B cell (primary cell): Measurements from ENCODE around the gene FAM107B. TPM values are rescaled to one million over a fixed set of nuclear protein-coding genes. Genes with fewer than 3 reads are reported as not detected.

Source experiments
- ATAC-seq: fragments of 200-7000 bp; cut with Tn5 transposase; one replicate; pipeline ENCODE4 v1.10.0; 2021; ENCODE audit warnings: low read depth, mild to moderate bottlenecking, moderate number of reproducible peaks, moderate library complexity
- CTCF ChIA-PET: fragments of 350-600 bp; sonication (Branson Sonifier 250); formaldehyde crosslinking; loops from one replicate; lab custom pipeline; 2021; ENCODE audit warnings: antibody characterized with exemption, inconsistent platforms; lab: Charles Lee
- POLR2A ChIA-PET: fragments of 350-600 bp; sonication (Branson Sonifier 250); formaldehyde crosslinking; loops from one replicate; lab custom pipeline; 2021; ENCODE audit warnings: antibody characterized with exemption; lab: Charles Lee
- DNase-seq: peaks from one replicate; pipeline ENCODE4 v3.0.0; 2013
- H2AFZ ChIP-seq: 2 replicates; pipeline ENCODE4 v1.6.1; 2012; ENCODE audit warnings: mild to moderate bottlenecking, low read depth, low read length; ENCODE audit not compliant: insufficient read depth, poor library complexity, severe bottlenecking
- H3K27ac ChIP-seq, 2 donors: 1 replicate in 1 of 2; 2 replicates in 1 of 2; pipeline ENCODE4 v1.5.1; 2012 to 2013; ENCODE audit warnings: low read length in 2 of 2, mild to moderate bottlenecking in 2 of 2, moderate library complexity in 1 of 2
- H3K27me3 ChIP-seq, 4 experiments: fragments of 200-600 bp in 1 of 4; sonication (generic) in 1 of 4; replicated peaks in 1 of 4; 1 replicate in 2 of 4; 2 replicates in 2 of 4; pipeline versions ENCODE4 v1.6.1 to v1.7.0; 2013 to 2016; ENCODE audit warnings: low read length in 3 of 4, mild to moderate bottlenecking in 2 of 4, mixed read lengths in 1 of 4, moderate library complexity in 1 of 4; ENCODE audit not compliant: insufficient read depth in 4 of 4, control insufficient read depth in 3 of 4; ENCODE audit errors: control extremely low read depth in 1 of 4
- H3K36me3 ChIP-seq, 2 experiments: replicated peaks in 1 of 2; 1 replicate in 1 of 2; 2 replicates in 1 of 2; pipeline versions ENCODE4 v1.6.1 to v1.7.1; 2013; ENCODE audit warnings: low read length in 1 of 2; ENCODE audit not compliant: insufficient read depth in 2 of 2, control insufficient read depth in 1 of 2; ENCODE audit errors: control extremely low read depth in 1 of 2, extremely low read depth in 1 of 2
- H3K4me1 ChIP-seq, 2 donors: fragments of 200-600 bp in 1 of 2; sonication (generic) in 1 of 2; 1 replicate in 1 of 2; 2 replicates in 1 of 2; pipeline versions ENCODE4 v1.5.1 to v1.6.1; 2013 to 2017; ENCODE audit warnings: low read length in 2 of 2; ENCODE audit not compliant: control insufficient read depth in 2 of 2, insufficient read depth in 2 of 2
- H3K4me2 ChIP-seq: replicated peaks from 2 replicates; pipeline ENCODE3; 2012; ENCODE audit warnings: mild to moderate bottlenecking, low read depth, low read length; ENCODE audit not compliant: poor library complexity, severe bottlenecking
- H3K4me3 ChIP-seq, 5 experiments: fragments of 200-600 bp in 1 of 5; sonication (generic) in 1 of 5; 1 replicate in 3 of 5; 2 replicates in 2 of 5; pipeline versions ENCODE4 v1.5.1 to v1.7.0; 2011 to 2016; ENCODE audit warnings: low read length in 4 of 5, mild to moderate bottlenecking in 4 of 5, low read depth in 2 of 5, control low read depth in 1 of 5, moderate library complexity in 1 of 5; ENCODE audit not compliant: insufficient read depth in 1 of 5; ENCODE audit errors: control extremely low read depth in 1 of 5, extremely low read depth in 1 of 5
- H3K79me2 ChIP-seq: fragments of 200-600 bp; sonication (generic); one replicate; pipeline ENCODE4 v1.6.0; 2016; ENCODE audit warnings: low read length; ENCODE audit not compliant: control insufficient read depth, insufficient read depth
- H3K9ac ChIP-seq: fragments of 200-600 bp; sonication (generic); 2 replicates; pipeline ENCODE4 v1.6.1; 2017; ENCODE audit warnings: mild to moderate bottlenecking, low read length, moderate library complexity
- H3K9me3 ChIP-seq, 3 donors: one replicate each; pipeline versions ENCODE4 v1.6.1 to v1.7.1; 2013; ENCODE audit warnings: low read length in 2 of 3; ENCODE audit not compliant: control insufficient read depth in 2 of 3, insufficient read depth in 1 of 3; ENCODE audit errors: control extremely low read depth in 1 of 3
- H4K20me1 ChIP-seq: 2 replicates; pipeline ENCODE4 v1.6.0; 2012; ENCODE audit warnings: mild to moderate bottlenecking, low read length; ENCODE audit not compliant: insufficient read depth, control insufficient read depth, poor library complexity, severe bottlenecking
- H3K27ac Mint-ChIP-seq: one replicate; pipeline ENCODE4 v1.8.0; 2021; ENCODE audit warnings: mixed read lengths
- H3K27me3 Mint-ChIP-seq: one replicate; pipeline ENCODE4 v1.8.0; 2021; ENCODE audit warnings: mixed read lengths
- H3K4me1 Mint-ChIP-seq: one replicate; pipeline ENCODE4 v1.8.0; 2021; ENCODE audit warnings: mixed read lengths
- H3K4me3 Mint-ChIP-seq: one replicate; pipeline ENCODE4 v1.8.0; 2021; ENCODE audit warnings: mixed read lengths
- H3K9me3 Mint-ChIP-seq: one replicate; pipeline ENCODE4 v1.8.0; 2022; ENCODE audit warnings: mixed read lengths; ENCODE audit not compliant: insufficient read depth
- EZH2 ChIP-seq: IDR thresholded peaks from 2 replicates; pipeline ENCODE4 v1.6.1; 2012; ENCODE audit warnings: borderline replicate concordance, low read depth, mild to moderate bottlenecking, moderate library complexity, low read length; ENCODE audit not compliant: insufficient read depth, poor library complexity, severe bottlenecking
- WGBS: methylation state at CpG from one replicate; pipeline ENCODE4 v1.1.5; 2013; ENCODE audit warnings: missing lambda C conversion rate; ENCODE audit not compliant: insufficient coverage; 5-methylcytosine and 5-hydroxymethylcytosine counted together
- intact Hi-C: fragments of 100-400 bp; cut with micrococcal nuclease; formaldehyde crosslinking; loops from one replicate; pipeline ENCODE4 v1.10.0; 2022
- polyA plus RNA-seq: library from polyadenylated mRNA; depleted of rRNA; stranded (reverse); fragments of >200 nt; gene quantifications from 2 replicates; pipeline ENCODE4 v1.2.3, GENCODE V29; 2012
- total RNA-seq, 2 donors: library from RNA; stranded (reverse); fragments of 120-200 nt in 1 of 2; gene quantifications; 1 replicate in 1 of 2; 2 replicates in 1 of 2; pipeline versions ENCODE4 v1.2.3 to v1.2.4, GENCODE V29; 2013 to 2022
- TF ChIP-seq, protein P1 (sequence below): fragments of 200-600 bp; IDR thresholded peaks from one replicate; pipeline ENCODE4 v1.8.0; 2022; ENCODE audit warnings: antibody characterized with exemption, mild to moderate bottlenecking

Gene FAM107B
- total and polyA plus RNA-seq, 2 donors (not counting 1 experiment from before 2014, with no cell fraction given) = 31.9 to 318 TPM

DNA sequence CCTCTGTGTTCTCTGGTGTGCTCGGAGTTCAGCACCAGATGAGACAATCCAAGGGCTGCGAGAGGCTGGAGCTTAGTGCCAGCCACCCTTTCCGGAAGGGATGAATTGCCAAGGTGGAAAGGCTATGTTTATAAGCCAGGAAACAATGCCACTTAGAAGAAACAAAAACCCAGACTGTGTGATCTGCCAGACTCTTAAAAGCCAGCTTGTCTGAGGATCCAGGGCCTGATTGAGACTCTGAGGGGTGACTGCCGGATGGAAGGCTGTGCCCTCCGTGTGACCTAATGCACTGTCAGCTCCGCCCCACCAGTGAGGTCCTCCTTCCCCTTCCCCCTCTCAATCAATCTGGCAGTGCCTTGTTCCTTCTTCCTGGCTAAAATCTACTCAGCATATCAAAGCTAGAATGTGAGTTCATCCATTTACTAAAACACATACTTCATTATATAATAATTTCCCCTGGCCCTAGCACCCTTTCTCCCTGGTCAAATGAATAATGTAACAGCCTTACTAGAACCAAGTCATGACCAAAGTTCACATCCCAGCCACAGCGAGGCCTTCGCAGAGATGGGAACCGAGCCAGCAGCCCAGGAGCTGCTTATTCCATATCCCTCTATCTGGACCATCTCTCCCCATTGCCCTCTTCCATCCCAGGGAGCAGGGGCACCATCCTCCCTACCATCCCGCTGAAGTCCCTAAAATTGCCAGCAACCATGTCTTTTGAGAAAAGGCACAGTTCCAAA, 25.5 kb downstream of the FAM107B start:
- Histone ChIP-seq H3K36me3 (no peaks in the 10 kb centered on the region), H3K4me3 (peak overlapping the region in 1 of 5 experiments; percentile 5), H4K20me1 (no peaks in the 10 kb centered on the region), H3K9ac (peak overlapping the region; percentile 42), H3K4me1 (peaks cover 55 to 63% of the 10 kb centered on the region in 2 donors), H3K9me3 (no peaks in the 10 kb centered on the region), H2AFZ (peak overlapping the region; percentile 28), H3K4me2 (peak overlapping the region; percentile 64), H3K27ac (peak overlapping the region; percentile 84 to 96), H3K79me2 (peaks cover 8% of the 10 kb centered on the region), H3K27me3 (no peaks in the 10 kb centered on the region)
- intact Hi-C loops = loop anchor here (10.0 kb wide), 1 partner anchor 396 kb away; no protein-coding TSS in a partner anchor
- no peaks in the 10 kb centered on the region for H3K27me3 Mint-ChIP-seq
- 58% methylated on average over 9 of the region's 10 CpGs for WGBS
- ATAC-seq = peak; percentile 61
- H3K4me1 Mint-ChIP-seq = peaks cover 81% of the 10 kb centered on the region
- peak overlapping the region; percentile 60 for H3K4me3 Mint-ChIP-seq
- H3K27ac Mint-ChIP-seq = peak overlapping the region; percentile 90
- no peak for TF ChIP-seq EZH2
- TF ChIP-seq, protein P1, sequence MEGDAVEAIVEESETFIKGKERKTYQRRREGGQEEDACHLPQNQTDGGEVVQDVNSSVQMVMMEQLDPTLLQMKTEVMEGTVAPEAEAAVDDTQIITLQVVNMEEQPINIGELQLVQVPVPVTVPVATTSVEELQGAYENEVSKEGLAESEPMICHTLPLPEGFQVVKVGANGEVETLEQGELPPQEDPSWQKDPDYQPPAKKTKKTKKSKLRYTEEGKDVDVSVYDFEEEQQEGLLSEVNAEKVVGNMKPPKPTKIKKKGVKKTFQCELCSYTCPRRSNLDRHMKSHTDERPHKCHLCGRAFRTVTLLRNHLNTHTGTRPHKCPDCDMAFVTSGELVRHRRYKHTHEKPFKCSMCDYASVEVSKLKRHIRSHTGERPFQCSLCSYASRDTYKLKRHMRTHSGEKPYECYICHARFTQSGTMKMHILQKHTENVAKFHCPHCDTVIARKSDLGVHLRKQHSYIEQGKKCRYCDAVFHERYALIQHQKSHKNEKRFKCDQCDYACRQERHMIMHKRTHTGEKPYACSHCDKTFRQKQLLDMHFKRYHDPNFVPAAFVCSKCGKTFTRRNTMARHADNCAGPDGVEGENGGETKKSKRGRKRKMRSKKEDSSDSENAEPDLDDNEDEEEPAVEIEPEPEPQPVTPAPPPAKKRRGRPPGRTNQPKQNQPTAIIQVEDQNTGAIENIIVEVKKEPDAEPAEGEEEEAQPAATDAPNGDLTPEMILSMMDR = no peak
- POLR2A ChIA-PET = interaction anchor here (7.6 kb wide), 1 partner anchor 8 kb away, joined by 54 read pairs; no protein-coding TSS in a partner anchor
- DNase-seq = peak; percentile 78
- CTCF ChIA-PET = interaction anchor here (1.0 to 1.8 kb wide), 2 partner anchors 8 to 11 kb away, joined by 3 to 6 read pairs; no protein-coding TSS in a partner anchor
- H3K9me3 Mint-ChIP-seq = no peaks in the 10 kb centered on the region

DNA sequence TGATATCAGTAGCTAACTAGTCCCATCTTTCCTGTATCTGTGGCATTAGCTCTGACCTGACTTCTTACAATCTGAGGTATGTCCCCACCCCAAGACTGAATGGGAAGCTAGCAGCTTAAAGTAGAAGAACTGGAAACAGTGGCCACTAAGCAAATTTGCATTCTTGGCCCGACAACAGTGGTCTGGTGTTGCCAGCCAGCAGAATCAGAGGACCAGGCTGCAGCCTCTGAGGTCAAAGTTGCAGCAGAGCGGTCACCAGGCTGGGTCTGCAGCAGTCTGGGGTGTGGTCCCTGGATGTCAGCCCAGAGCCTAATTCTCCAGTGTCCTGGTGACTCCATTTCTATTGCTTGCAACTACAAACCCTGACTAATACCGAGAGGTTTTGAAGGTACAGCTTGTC, 26.3 kb downstream of the FAM107B start:
- peaks cover 87% of the 10 kb centered on the region for H3K4me1 Mint-ChIP-seq
- POLR2A ChIA-PET = no interaction called here

More for the DNA sequence above, 26.3 kb downstream of the FAM107B start:
- H2AFZ ChIP-seq = peak overlapping the region; percentile 28
- H3K4me1 ChIP-seq = peaks cover 62 to 69% of the 10 kb centered on the region in 2 donors
- intact Hi-C loops = loop anchor here (10.0 kb wide), 1 partner anchor 396 kb away; no protein-coding TSS in a partner anchor
- Mint-ChIP-seq H3K27me3 (no peaks in the 10 kb centered on the region), H3K27ac (peak overlapping the region; percentile 33), H3K9me3 (no peaks in the 10 kb centered on the region), H3K4me3 (peak overlapping the region; percentile 29)
- 87% methylated on average over 3 of the region's 3 CpGs for WGBS
- no peak for TF ChIP-seq EZH2
- TF ChIP-seq, protein P1 = no peak
- no peaks in the 10 kb centered on the region for H3K36me3 ChIP-seq
- CTCF ChIA-PET = interaction anchor here (1.0 to 1.8 kb wide), 2 partner anchors 8 to 10 kb away, joined by 3 to 6 read pairs; no protein-coding TSS in a partner anchor
- H3K9ac ChIP-seq = peak overlapping the region; percentile 42
- H3K4me3 ChIP-seq = peak overlapping the region in 1 of 5 experiments; percentile 5
- H4K20me1 ChIP-seq = no peaks in the 10 kb centered on the region
- H3K27ac ChIP-seq = peak overlapping the region; percentile 84 to 96
- H3K9me3 ChIP-seq = no peaks in the 10 kb centered on the region
- DNase-seq (no peak), ATAC-seq (no peak)
- H3K79me2 ChIP-seq = peaks cover 8% of the 10 kb centered on the region
- peak overlapping the region; percentile 64 for H3K4me2 ChIP-seq
- no peaks in the 10 kb centered on the region for H3K27me3 ChIP-seq
